Hepatocyte (in vitro differentiated cells): ENCODE results near the gene CEACAM20. TPM values are rescaled to one million over a fixed set of nuclear protein-coding genes. Genes with fewer than 3 reads are reported as not detected.
"Not testable (repeated sequence)": the region's sequence is repeated elsewhere in the genome, so short reads cannot be mapped to it uniquely, and the experiment has no call there.

Source experiments
- DNase-seq: peaks from one replicate; pipeline ENCODE4 v3.0.0-alpha.2; 2016; ENCODE audit warnings: low spot score
- H2AFZ ChIP-seq: fragments of 200-600 bp; sonication (generic); 2 replicates; pipeline ENCODE4 v1.6.0; 2016; ENCODE audit warnings: antibody characterized with exemption, mild to moderate bottlenecking
- H3K27ac ChIP-seq: fragments of 200-600 bp; sonication (generic); 2 replicates; pipeline ENCODE4 v1.5.1; 2016; ENCODE audit warnings: mild to moderate bottlenecking
- H3K27me3 ChIP-seq: fragments of 200-600 bp; sonication (generic); 2 replicates; pipeline ENCODE4 v1.6.1; 2016
- H3K36me3 ChIP-seq: fragments of 200-600 bp; sonication (generic); replicated peaks from 2 replicates; pipeline ENCODE4 v1.5.1; 2016; ENCODE audit warnings: low read depth; ENCODE audit not compliant: insufficient read depth
- H3K4me1 ChIP-seq: fragments of 200-600 bp; sonication (generic); 2 replicates; pipeline ENCODE4 v1.5.1; 2016; ENCODE audit warnings: mild to moderate bottlenecking, moderate library complexity; ENCODE audit not compliant: insufficient read depth
- H3K4me2 ChIP-seq: fragments of 200-600 bp; sonication (generic); 2 replicates; pipeline ENCODE4 v1.6.0; 2016
- H3K4me3 ChIP-seq: fragments of 200-600 bp; sonication (generic); 2 replicates; pipeline ENCODE4 v1.5.1; 2016; ENCODE audit warnings: mild to moderate bottlenecking
- H3K79me2 ChIP-seq: fragments of 200-600 bp; sonication (generic); 2 replicates; pipeline ENCODE4 v1.6.0; 2017; ENCODE audit warnings: mild to moderate bottlenecking
- H3K9me2 ChIP-seq: fragments of 200-600 bp; sonication (generic); replicated peaks from 2 replicates; pipeline ENCODE4 v1.6.0; 2017; ENCODE audit warnings: mild to moderate bottlenecking; ENCODE audit not compliant: insufficient read depth
- H3K9me3 ChIP-seq: fragments of 200-600 bp; sonication (generic); 2 replicates; pipeline ENCODE4 v1.5.1; 2016; ENCODE audit warnings: low read depth, mild to moderate bottlenecking
- H4K20me1 ChIP-seq: fragments of 200-600 bp; sonication (generic); 2 replicates; pipeline ENCODE4 v1.6.0; 2016; ENCODE audit warnings: mild to moderate bottlenecking; ENCODE audit not compliant: insufficient read depth, poor library complexity, severe bottlenecking
- EZH2 ChIP-seq: fragments of 200-600 bp; sonication (generic); IDR thresholded peaks from 2 replicates; pipeline ENCODE4 v1.6.1; 2016; ENCODE audit warnings: antibody characterized with exemption, mild to moderate bottlenecking, borderline replicate concordance
- EZH2phosphoT487 ChIP-seq: fragments of 200-600 bp; sonication (generic); IDR thresholded peaks from one replicate; pipeline ENCODE4 v1.6.1; 2018; ENCODE audit warnings: antibody characterized with exemption, mild to moderate bottlenecking, low read depth, moderate library complexity; ENCODE audit not compliant: unreplicated experiment, severe bottlenecking
- WGBS: methylation state at CpG from one replicate; pipeline ENCODE4 v1.1.6; 2016; ENCODE audit warnings: low lambda C conversion rate; ENCODE audit errors: missing lambda C conversion rate; 5-methylcytosine and 5-hydroxymethylcytosine counted together
- polyA plus RNA-seq: library from polyadenylated mRNA; unstranded; fragments of >200 nt; fragmentation: Nextera tagmentation; extraction: Ambion mirVana; gene quantifications from 2 replicates; pipeline ENCODE4 v1.2.1, GENCODE V29; 2016
- total RNA-seq: library from RNA; depleted of rRNA; stranded (reverse); fragments of >200 nt; gene quantifications from 2 replicates; pipeline ENCODE4 v1.2.3, GENCODE V29; 2014
- TF ChIP-seq, protein P1 (sequence below): fragments of 200-600 bp; sonication (generic); IDR thresholded peaks from 2 replicates; pipeline ENCODE4 v1.5.1; 2016; ENCODE audit warnings: antibody characterized with exemption, mild to moderate bottlenecking; ENCODE audit not compliant: poor library complexity

The CEACAM20 gene
- total and polyA plus RNA-seq, 2 experiments from 2014 or later = 0.39 to 1.5 TPM

- Histone ChIP-seq H3K4me1 (no peaks in the 10 kb centered on the region), H3K27me3 (no peaks in the 10 kb centered on the region), H4K20me1 (no peaks in the 10 kb centered on the region), H3K9me2 (no peaks in the 10 kb centered on the region), H3K79me2 (no peaks in the 10 kb centered on the region), H3K4me2 (no peak overlapping the region), H3K36me3 (no peaks in the 10 kb centered on the region), H2AFZ (no peak overlapping the region), H3K27ac (no peak overlapping the region), H3K4me3 (no peak overlapping the region), H3K9me3 (no peaks in the 10 kb centered on the region)
- 82% methylated on average over 6 of the region's 6 CpGs for WGBS
- TF ChIP-seq, protein P1, sequence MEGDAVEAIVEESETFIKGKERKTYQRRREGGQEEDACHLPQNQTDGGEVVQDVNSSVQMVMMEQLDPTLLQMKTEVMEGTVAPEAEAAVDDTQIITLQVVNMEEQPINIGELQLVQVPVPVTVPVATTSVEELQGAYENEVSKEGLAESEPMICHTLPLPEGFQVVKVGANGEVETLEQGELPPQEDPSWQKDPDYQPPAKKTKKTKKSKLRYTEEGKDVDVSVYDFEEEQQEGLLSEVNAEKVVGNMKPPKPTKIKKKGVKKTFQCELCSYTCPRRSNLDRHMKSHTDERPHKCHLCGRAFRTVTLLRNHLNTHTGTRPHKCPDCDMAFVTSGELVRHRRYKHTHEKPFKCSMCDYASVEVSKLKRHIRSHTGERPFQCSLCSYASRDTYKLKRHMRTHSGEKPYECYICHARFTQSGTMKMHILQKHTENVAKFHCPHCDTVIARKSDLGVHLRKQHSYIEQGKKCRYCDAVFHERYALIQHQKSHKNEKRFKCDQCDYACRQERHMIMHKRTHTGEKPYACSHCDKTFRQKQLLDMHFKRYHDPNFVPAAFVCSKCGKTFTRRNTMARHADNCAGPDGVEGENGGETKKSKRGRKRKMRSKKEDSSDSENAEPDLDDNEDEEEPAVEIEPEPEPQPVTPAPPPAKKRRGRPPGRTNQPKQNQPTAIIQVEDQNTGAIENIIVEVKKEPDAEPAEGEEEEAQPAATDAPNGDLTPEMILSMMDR = no peak
- TF ChIP-seq EZH2phosphoT487 (no peak), EZH2 (no peak)
- DNase-seq = no peak
Measured at GRCh38 chr19:44539991-44540390, 10.5 kb upstream of the CEACAM20 start.

DNA sequence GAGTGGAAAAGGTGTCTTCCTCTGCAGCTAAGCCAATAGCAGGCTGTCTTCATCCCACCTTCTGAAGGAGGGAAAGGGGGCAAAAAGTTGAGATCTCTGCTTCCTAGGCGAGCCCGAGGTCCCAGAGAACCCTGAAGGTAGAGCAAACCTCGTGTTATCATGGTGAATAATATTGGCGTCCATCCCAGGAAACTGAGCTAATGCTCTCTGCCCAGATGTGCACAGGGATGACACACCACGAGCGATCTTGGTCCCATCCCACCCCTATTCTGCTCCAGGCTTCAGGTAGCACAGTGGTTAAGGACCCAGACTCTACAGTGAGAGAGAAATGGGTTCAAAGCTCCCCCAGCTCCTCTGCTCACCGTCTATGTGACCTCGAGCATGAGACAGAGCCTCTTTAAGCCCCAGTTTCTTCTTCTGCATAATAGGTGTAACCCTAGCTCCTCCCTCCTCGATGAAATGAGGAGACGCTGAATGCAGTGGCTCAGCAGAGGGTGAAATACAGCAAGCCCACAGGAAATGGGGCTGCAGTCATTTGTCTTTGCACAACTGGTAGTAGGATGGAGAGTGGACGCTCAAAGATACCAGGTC is 9.9 kb upstream of the CEACAM20 start:
- Histone ChIP-seq H2AFZ (no peak overlapping the region), H3K4me3 (no peak overlapping the region), H4K20me1 (no peaks in the 10 kb centered on the region), H3K36me3 (no peaks in the 10 kb centered on the region), H3K27ac (no peak overlapping the region), H3K9me3 (no peaks in the 10 kb centered on the region), H3K4me2 (no peak overlapping the region), H3K27me3 (no peaks in the 10 kb centered on the region), H3K4me1 (no peaks in the 10 kb centered on the region), H3K79me2 (no peaks in the 10 kb centered on the region), H3K9me2 (no peaks in the 10 kb centered on the region)
- DNase-seq = no peak
- 73% methylated on average over 11 of the region's 11 CpGs for WGBS
- TF ChIP-seq, protein P1 = no peak
- TF ChIP-seq EZH2 (no peak), EZH2phosphoT487 (no peak)

DNA sequence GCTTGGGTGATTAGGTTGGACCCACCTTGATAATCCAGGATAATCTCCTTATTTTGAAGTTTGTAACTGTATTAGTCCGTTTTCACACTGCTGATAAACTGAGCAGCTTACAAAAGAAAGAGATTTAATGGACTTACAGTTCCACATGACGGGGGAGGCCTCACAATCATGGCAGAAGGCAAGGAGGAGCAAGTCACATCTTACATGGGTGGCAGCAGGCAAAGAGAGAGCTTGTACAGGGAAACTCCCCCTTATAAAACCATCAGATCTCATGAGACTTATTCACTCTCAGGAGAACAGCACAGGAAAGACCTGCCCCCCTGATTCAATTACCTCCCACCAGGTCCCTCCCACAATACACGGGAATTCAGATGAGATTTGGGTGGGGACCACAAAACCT is 5.9 kb upstream of the CEACAM20 start:
- H3K9me2 ChIP-seq, H3K9me3 ChIP-seq, H3K36me3 ChIP-seq, H3K4me3 ChIP-seq, H3K4me1 ChIP-seq, H3K4me2 ChIP-seq, H3K27ac ChIP-seq, H3K79me2 ChIP-seq, H2AFZ ChIP-seq, H4K20me1 ChIP-seq, DNase-seq, H3K27me3 ChIP-seq: not testable (repeated sequence)
- WGBS = 63% methylated on average over 3 of the region's 3 CpGs

- TF ChIP-seq EZH2phosphoT487 = no peak
- no peak for TF ChIP-seq EZH2
- TF ChIP-seq, protein P1 = no peak
- Histone ChIP-seq H3K9me3 (no peaks in the 10 kb centered on the region), H3K36me3 (no peaks in the 10 kb centered on the region), H3K4me2 (no peak overlapping the region), H3K27ac (no peak overlapping the region), H2AFZ (no peak overlapping the region), H3K4me1 (no peaks in the 10 kb centered on the region), H3K9me2 (no peaks in the 10 kb centered on the region), H3K79me2 (no peaks in the 10 kb centered on the region), H3K4me3 (no peak overlapping the region), H3K27me3 (no peaks in the 10 kb centered on the region), H4K20me1 (no peaks in the 10 kb centered on the region)
- DNase-seq = no peak
- WGBS = 82% methylated on average over 5 of the region's 5 CpGs
Measured at GRCh38 chr19:44532819-44533218, 3.3 kb upstream of the CEACAM20 start.
